ENCODE results near the gene BAIAP2.

The BAIAP2 gene

GRCh38 chr17:81091154-81091553 lies 56.2 kb downstream of the BAIAP2 start:
- DNase-seq = no peak

- no peak for DNase-seq
These were observed 57.0 kb downstream of the BAIAP2 start for GRCh38 chr17:81091774-81092517.

- no peak for DNase-seq
These were observed 57.7 kb downstream of the BAIAP2 start for GRCh38 chr17:81092518-81093095.

- DNase-seq = no peak
These were observed 58.9 kb downstream of the BAIAP2 start for GRCh38 chr17:81093619-81094508.

GRCh38 chr17:81094509-81095382 lies 59.8 kb downstream of the BAIAP2 start:
- peak; percentile 100 for DNase-seq

GRCh38 chr17:81095383-81095762 lies 60.4 kb downstream of the BAIAP2 start:
- DNase-seq = no peak

GRCh38 chr17:81096741-81097133 lies 61.8 kb downstream of the BAIAP2 start:
- DNase-seq = no peak

GRCh38 chr17:81097134-81097942 lies 62.4 kb downstream of the BAIAP2 start:
- DNase-seq = peak; percentile 78

- no peak for DNase-seq
These were observed 63.0 kb downstream of the BAIAP2 start for GRCh38 chr17:81097943-81098308.

GRCh38 chr17:81099888-81100287 lies 64.9 kb downstream of the BAIAP2 start:
- no peak for DNase-seq

- DNase-seq = no peak
These were observed 65.7 kb downstream of the BAIAP2 start for GRCh38 chr17:81100668-81101067.

- DNase-seq = peak; percentile 63
These were observed 66.8 kb downstream of the BAIAP2 start for GRCh38 chr17:81101614-81102306.

GRCh38 chr17:81102352-81102751 lies 67.4 kb downstream of the BAIAP2 start:
- no peak for DNase-seq

GRCh38 chr17:81102869-81103268 lies 67.9 kb downstream of the BAIAP2 start:
- DNase-seq = no peak

- no peak for DNase-seq
These were observed 68.4 kb downstream of the BAIAP2 start for GRCh38 chr17:81103379-81103778.

- DNase-seq = no peak
These were observed 71.8 kb downstream of the BAIAP2 start for GRCh38 chr17:81106716-81107115.

GRCh38 chr17:81108220-81108619 lies 73.3 kb downstream of the BAIAP2 start:
- no peak for DNase-seq

- no peak for DNase-seq
These were observed 75.0 kb downstream of the BAIAP2 start for GRCh38 chr17:81109957-81110356.

GRCh38 chr17:81110488-81111040 lies 75.6 kb downstream of the BAIAP2 start:
- DNase-seq = no peak

GRCh38 chr17:81111066-81111465 lies 76.1 kb downstream of the BAIAP2 start:
- no peak for DNase-seq

- no peak for DNase-seq
These were observed 77.5 kb downstream of the BAIAP2 start for GRCh38 chr17:81112450-81112849.

All from fibroblast of skin of abdomen (primary cell).